ENCODE data around the gene SFSWAP.
"Not testable (repeated sequence)": the region's sequence is repeated elsewhere in the genome, so short reads cannot be mapped to it uniquely, and the experiment has no call there.

Gene SFSWAP

GRCh38 chr12:131788070-131788469 lies 77.2 kb downstream of the SFSWAP start:
- DNase-seq (ENCODE audit: low read depth in 2 of 2) = no peak

DNA sequence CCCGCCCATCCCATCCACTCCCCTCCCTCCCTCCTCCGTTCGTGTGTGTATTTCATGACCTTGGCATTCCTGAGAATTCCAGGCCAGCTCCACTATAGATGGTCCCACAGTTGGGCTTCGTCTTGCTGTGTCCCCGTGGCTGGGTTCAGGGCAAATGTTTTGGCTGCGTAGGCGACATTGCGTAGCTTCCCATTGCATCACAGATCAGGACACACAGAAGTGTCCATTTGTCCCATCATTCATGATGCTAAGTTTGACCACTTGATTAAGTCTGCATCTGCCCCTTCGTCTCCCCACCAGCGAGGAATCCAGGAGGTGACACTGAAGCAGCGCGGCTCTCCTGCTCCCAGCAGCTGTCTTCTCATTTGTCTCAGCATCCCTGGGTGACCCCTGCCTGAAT lies 78.7 kb downstream of the SFSWAP start:
- no peak for DNase-seq (ENCODE audit: low read depth in 2 of 2)

- no peak for DNase-seq (ENCODE audit: low read depth in 2 of 2)
Measured at GRCh38 chr12:131793243-131794022, 82.5 kb downstream of the SFSWAP start.

DNA sequence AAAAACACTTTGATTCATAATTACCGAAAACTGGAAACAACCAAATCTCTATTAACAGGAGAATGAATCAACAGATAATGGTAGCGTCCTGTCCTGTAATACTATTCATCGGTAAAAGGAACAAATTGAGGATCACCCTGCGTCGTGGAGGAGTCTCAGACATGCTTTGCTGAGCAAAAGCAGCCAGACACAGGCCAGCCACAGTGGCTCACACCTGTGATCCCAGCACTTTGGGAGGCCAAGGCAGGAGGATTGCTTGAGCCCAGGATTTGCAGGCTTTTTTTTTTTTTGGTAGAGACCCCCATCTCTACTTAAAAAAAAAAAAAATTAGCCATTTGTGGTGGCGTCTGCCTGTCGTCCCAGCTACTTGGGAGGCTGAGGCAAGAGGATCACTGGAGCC lies 83.2 kb downstream of the SFSWAP start:
- no peak for DNase-seq (ENCODE audit: low read depth in 2 of 2)

- DNase-seq (ENCODE audit: low read depth in 2 of 2) = no peak
Measured at GRCh38 chr12:131794573-131794972, 83.7 kb downstream of the SFSWAP start.

GRCh38 chr12:131795064-131795463 lies 84.2 kb downstream of the SFSWAP start:
- no peak for DNase-seq (ENCODE audit: low read depth in 2 of 2)

- no peak for DNase-seq (ENCODE audit: low read depth in 2 of 2)
Measured at GRCh38 chr12:131795690-131796410, 85.0 kb downstream of the SFSWAP start.

DNA sequence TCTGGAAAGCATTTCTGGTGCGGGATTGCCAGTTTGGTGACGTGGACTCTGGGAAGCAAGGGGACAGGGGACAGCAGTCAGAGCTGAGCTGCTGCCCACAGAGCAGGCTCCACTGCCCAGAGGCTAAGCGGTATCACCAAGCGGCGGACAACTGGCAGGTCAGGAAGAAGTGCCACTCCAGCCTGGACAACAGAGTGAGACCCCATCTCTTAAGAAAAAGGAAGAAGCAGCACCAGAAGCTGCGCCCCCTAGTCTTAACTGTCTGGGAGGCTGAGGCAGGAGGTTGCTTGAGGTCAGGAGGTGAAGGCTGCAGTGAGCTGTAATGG lies 85.5 kb downstream of the SFSWAP start:
- DNase-seq (ENCODE audit: low read depth in 2 of 2) = no peak

DNA sequence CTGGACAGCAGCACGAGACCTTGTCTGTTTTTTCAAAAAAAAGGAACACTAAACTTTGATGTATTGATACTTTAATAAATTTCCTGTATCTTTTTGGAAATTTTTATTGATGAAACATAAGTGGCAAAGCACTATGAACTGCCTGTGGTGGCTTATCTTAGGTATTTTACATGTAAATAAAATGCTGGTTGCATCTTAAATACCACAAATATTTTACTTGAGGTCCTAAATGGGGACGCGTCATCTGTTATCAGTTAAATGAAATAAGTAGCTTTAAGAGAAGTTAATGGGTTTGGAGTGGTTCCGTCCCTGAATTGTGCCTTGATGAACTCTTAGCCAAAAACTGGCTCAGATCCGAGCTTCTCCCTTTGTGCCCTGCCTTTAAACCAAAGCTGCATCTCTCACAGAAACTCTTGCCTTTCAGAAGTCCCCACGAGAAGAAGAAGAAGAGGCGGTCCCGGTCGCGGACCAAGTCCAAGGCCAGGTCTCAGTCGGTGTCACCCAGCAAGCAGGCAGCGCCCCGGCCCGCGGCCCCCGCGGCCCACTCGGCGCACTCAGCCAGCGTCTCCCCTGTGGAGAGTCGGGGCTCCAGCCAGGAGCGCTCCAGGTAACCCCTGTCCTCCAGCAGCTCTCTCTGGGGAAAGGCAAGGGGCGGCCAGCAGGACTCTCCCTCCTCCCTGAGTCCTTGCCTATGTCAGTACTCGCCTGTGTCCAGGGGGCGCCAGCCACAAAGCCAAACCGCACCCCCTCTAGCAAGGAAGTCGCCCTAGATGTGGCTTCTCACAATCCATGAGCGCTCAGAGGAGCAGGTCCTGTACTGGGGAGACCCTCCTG lies 86.1 kb downstream of the SFSWAP start:
- no peak for DNase-seq (ENCODE audit: low read depth in 2 of 2)

- DNase-seq (ENCODE audit: low read depth in 2 of 2) = no peak
Measured at GRCh38 chr12:131797588-131797934, 86.7 kb downstream of the SFSWAP start.

DNA sequence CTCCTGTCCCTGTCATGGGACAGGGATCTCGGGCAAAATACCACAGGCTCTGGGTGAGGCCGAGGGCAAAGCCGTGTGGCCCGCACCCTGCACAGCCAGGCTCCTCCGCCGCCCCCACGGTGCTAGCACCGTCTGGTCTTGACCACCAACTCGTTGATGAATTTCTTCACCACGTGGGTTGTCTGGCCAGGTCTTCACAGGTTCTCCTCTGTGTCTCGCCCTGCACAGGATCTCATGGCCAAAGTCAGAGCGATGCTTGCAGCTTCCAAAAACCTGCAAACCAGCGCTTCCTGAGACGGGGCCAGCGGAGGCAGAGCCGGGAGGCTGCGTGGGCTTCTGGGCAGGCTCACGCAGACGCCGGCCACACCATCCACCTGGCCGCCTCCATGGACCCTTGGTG lies 88.3 kb downstream of the SFSWAP start:
- DNase-seq (ENCODE audit: low read depth in 2 of 2) = no peak

DNA sequence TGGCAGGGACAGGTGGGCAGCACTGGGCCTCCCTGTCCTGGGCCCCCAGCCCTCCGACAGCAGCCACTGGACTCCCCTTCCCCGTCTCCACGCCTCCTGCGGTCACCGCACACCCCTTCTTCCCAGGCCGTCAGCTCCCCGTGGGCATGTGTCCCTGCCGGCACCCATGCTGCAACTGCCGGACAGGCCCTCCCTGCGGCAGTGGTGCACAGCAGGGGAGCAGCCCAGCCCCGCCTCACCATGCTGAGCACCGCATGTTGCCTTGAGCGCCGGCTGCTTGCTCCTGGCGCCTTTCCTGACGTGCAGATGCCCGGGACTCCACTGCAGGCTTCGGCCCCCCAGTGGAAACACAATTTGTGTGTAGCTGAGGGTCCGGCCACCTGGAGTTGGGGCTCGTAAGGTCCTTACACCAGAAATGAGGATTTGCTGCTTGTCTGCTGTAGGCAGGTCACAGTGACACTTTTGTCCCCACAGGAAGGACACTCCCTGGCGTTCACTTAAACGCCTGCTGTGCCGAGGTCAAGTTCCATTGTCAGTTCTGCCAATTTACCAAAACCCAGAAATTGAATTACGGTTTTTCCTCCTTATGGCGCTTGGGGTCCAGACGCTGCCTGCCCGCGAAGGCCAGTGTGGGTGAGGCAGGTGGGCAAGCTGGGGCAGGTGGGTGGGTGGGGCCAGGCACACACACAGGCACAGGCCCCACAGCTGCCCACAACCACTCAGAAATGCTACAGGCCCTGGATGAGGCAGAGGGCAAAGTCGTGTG lies 89.1 kb downstream of the SFSWAP start:
- DNase-seq (ENCODE audit: low read depth in 2 of 2) = no peak

GRCh38 chr12:131800594-131801135 lies 89.8 kb downstream of the SFSWAP start:
- no peak for DNase-seq (ENCODE audit: low read depth in 2 of 2)

GRCh38 chr12:131801254-131801866 lies 90.5 kb downstream of the SFSWAP start:
- DNase-seq (ENCODE audit: low read depth in 2 of 2) = no peak

GRCh38 chr12:131803961-131804521 lies 93.2 kb downstream of the SFSWAP start:
- DNase-seq (ENCODE audit: low read depth in 2 of 2) = no peak

GRCh38 chr12:131805421-131805820 lies 94.5 kb downstream of the SFSWAP start:
- no peak for DNase-seq (ENCODE audit: low read depth in 2 of 2)

DNA sequence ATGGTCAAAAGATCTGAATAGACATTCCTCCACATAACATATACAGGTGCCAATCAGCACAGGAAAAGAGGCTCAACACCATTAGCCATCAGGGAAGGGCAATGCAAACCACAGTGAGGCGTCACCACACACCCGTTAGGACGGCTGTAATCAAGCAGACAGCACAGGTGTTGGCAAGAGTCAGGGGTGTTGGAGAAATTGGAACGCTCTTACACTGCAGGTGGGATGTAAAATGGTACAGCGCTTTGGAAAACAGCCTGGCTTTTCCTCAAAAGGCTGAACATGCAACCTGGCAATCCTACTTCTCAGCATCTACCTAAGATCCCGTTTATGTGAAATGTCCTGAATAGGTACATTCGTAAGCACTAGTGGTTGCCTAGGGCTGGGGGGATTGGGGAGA lies 95.8 kb downstream of the SFSWAP start:
- DNase-seq (ENCODE audit: low read depth in 2 of 2) = no peak

- DNase-seq (ENCODE audit: low read depth in 2 of 2) = no peak
Measured at GRCh38 chr12:131808744-131809371, 98.0 kb downstream of the SFSWAP start.

GRCh38 chr12:131809476-131810254 lies 98.8 kb downstream of the SFSWAP start:
- not testable (repeated sequence) for DNase-seq (ENCODE audit: low read depth in 2 of 2)

- DNase-seq (ENCODE audit: low read depth in 2 of 2) = no peak
Measured at GRCh38 chr12:131810726-131811125, 99.8 kb downstream of the SFSWAP start.
